SK-N-SH treated with all-trans-retinoic acid at 6 μM for 48 hours (cell line): ENCODE results near the gene ZCCHC14.
A peak's percentile ranks its signal among the peaks of the same experiment; 100 is the strongest.
"Not testable (repeated sequence)": the region's sequence is repeated elsewhere in the genome, so short reads cannot be mapped to it uniquely, and the experiment has no call there.

Experiments used
- ATAC-seq: fragments of 200-7000 bp; cut with Tn5 transposase; 3 replicates; pipeline ENCODE4 v1.9.1; 2020; ENCODE audit warnings: mild to moderate bottlenecking, moderate library complexity
- ARNTL ChIP-seq: fragments of 450-650 bp; formaldehyde crosslinking; IDR thresholded peaks from 2 replicates; pipeline ENCODE4 v1.5.0; 2020; ENCODE audit warnings: low read depth, mild to moderate bottlenecking, moderate library complexity, borderline replicate concordance
- BACH2 ChIP-seq: fragments of 250-450 bp; sonication (Bioruptor Pico); IDR thresholded peaks from 2 replicates; pipeline ENCODE4 v1.9.0; 2021; ENCODE audit warnings: mild to moderate bottlenecking, borderline replicate concordance
- CSDC2 ChIP-seq: fragments of 250-450 bp; sonication (Bioruptor Pico); IDR thresholded peaks from 2 replicates; pipeline ENCODE4 v1.5.0; 2020; ENCODE audit warnings: mild to moderate bottlenecking, moderate library complexity
- ESRRG ChIP-seq: fragments of 250-450 bp; sonication (Bioruptor Pico); IDR thresholded peaks from 2 replicates; pipeline ENCODE4 v1.6.1; 2021; ENCODE audit warnings: mild to moderate bottlenecking
- GLIS3 ChIP-seq: fragments of 250-450 bp; sonication (Bioruptor Pico); IDR thresholded peaks from 2 replicates; pipeline ENCODE4 v1.5.0; 2020; ENCODE audit warnings: mild to moderate bottlenecking, moderate library complexity
- ISL1 ChIP-seq: fragments of 250-450 bp; sonication (Bioruptor Pico); IDR thresholded peaks from 2 replicates; pipeline ENCODE4 v2.1.2; 2022; ENCODE audit warnings: mild to moderate bottlenecking, moderate library complexity
- OSR1 ChIP-seq: fragments of 250-450 bp; sonication (Bioruptor Pico); IDR thresholded peaks from 2 replicates; pipeline ENCODE4 v1.8.0; 2022; ENCODE audit warnings: moderate library complexity, mild to moderate bottlenecking, inconsistent platforms
- POU6F1 ChIP-seq: fragments of 250-450 bp; sonication (Bioruptor Pico); IDR thresholded peaks from 2 replicates; pipeline ENCODE4 v1.8.0; 2021; ENCODE audit warnings: low read depth, mild to moderate bottlenecking, moderate library complexity, borderline replicate concordance
- PPARA ChIP-seq: fragments of 250-450 bp; sonication (Bioruptor Pico); IDR thresholded peaks from 2 replicates; pipeline ENCODE4 v1.5.0; 2020; ENCODE audit warnings: mild to moderate bottlenecking, borderline replicate concordance
- RARB ChIP-seq: fragments of 250-450 bp; sonication (Bioruptor Pico); IDR thresholded peaks from 2 replicates; pipeline ENCODE4 v1.8.0; 2021; ENCODE audit warnings: mild to moderate bottlenecking, moderate library complexity
- SNAI2 ChIP-seq: fragments of 250-450 bp; sonication (Bioruptor Pico); IDR thresholded peaks from 2 replicates; pipeline ENCODE4 v1.5.0; 2020; ENCODE audit warnings: mild to moderate bottlenecking, moderate library complexity
- TOX ChIP-seq: fragments of 250-450 bp; sonication (Bioruptor Pico); IDR thresholded peaks from 2 replicates; pipeline ENCODE4 v1.8.0; 2021; ENCODE audit warnings: mild to moderate bottlenecking, moderate library complexity, borderline replicate concordance
- TSHZ2 ChIP-seq: fragments of 250-450 bp; sonication (Bioruptor Pico); IDR thresholded peaks from 2 replicates; pipeline ENCODE4 v1.5.0; 2020; ENCODE audit warnings: mild to moderate bottlenecking, moderate library complexity
- ZC3H10 ChIP-seq: fragments of 250-450 bp; sonication (Bioruptor Pico); IDR thresholded peaks from 2 replicates; pipeline ENCODE4 v1.5.1; 2021; ENCODE audit warnings: mild to moderate bottlenecking, moderate library complexity
- ZFP3 ChIP-seq: fragments of 250-450 bp; sonication (Bioruptor Pico); IDR thresholded peaks from 2 replicates; pipeline ENCODE4 v1.5.0; 2020; ENCODE audit warnings: mild to moderate bottlenecking, moderate library complexity
- ZFP30 ChIP-seq: fragments of 450-650 bp; formaldehyde crosslinking; IDR thresholded peaks from 2 replicates; pipeline ENCODE4 v1.5.0; 2022; ENCODE audit warnings: mild to moderate bottlenecking, moderate library complexity
- ZNF70 ChIP-seq: fragments of 450-650 bp; formaldehyde crosslinking; IDR thresholded peaks from 2 replicates; pipeline ENCODE4 v1.5.0; 2020; ENCODE audit warnings: mild to moderate bottlenecking, moderate library complexity
- ZNF8 ChIP-seq: fragments of 450-650 bp; formaldehyde crosslinking; IDR thresholded peaks from 2 replicates; pipeline ENCODE4 v1.5.0; 2020; ENCODE audit warnings: mild to moderate bottlenecking, moderate library complexity
- TF ChIP-seq, protein P1 (sequence below): fragments of 250-450 bp; sonication (Bioruptor Pico); IDR thresholded peaks from 2 replicates; pipeline ENCODE4 v1.8.0; 2020; ENCODE audit warnings: mild to moderate bottlenecking, moderate library complexity, borderline replicate concordance
- TF ChIP-seq, protein P2 (sequence below): fragments of 250-450 bp; sonication (Bioruptor Pico); IDR thresholded peaks from 2 replicates; pipeline ENCODE4 v1.5.1; 2020; ENCODE audit warnings: low read depth, mild to moderate bottlenecking, moderate library complexity

ZCCHC14 gene

GRCh38 chr16:87491522-87492290 lies 1.1 kb downstream of the ZCCHC14 start:
- ATAC-seq: peak; percentile 13
- TF ChIP-seq ARNTL (no peak), GLIS3 (no peak), SNAI2 (no peak), OSR1 (no peak), ZNF70 (CRISPR knock-in tag) (no peak), TOX (no peak)

DNA sequence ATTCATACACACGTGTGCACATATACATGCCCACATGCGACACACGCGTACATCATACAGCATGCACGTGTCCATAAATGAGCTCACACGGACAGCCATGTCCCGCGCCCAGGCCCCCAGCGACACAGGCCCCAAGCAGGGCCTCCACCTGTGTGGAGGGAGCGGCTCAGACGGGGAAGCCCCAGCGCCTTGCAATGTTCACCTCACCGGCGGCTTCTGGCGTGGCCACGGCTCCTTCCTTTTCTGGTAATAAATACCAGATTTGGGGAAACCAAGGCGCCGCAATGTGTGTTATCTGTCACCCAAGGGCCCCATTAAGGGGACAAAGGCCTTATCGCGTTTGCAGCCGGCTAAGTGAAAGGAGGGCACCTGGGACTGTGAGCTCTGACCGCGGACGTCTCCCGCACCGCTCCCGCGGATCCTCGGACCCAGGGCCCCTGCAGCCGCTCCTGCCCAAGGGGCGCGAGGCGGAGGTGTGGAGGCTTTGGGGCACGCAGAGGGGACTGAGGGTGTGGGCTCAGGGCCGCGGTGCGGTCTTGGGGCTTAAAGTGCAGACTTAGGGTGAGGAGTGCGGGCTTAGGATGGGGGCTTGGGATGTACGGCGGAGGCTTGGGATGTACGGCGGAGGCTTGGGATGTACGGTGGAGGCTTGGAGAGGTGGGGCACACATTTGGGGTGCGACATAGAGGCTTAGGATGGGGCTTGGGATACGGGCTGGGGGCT lies 1.9 kb downstream of the ZCCHC14 start:
- peak; percentile 13 for ATAC-seq

DNA sequence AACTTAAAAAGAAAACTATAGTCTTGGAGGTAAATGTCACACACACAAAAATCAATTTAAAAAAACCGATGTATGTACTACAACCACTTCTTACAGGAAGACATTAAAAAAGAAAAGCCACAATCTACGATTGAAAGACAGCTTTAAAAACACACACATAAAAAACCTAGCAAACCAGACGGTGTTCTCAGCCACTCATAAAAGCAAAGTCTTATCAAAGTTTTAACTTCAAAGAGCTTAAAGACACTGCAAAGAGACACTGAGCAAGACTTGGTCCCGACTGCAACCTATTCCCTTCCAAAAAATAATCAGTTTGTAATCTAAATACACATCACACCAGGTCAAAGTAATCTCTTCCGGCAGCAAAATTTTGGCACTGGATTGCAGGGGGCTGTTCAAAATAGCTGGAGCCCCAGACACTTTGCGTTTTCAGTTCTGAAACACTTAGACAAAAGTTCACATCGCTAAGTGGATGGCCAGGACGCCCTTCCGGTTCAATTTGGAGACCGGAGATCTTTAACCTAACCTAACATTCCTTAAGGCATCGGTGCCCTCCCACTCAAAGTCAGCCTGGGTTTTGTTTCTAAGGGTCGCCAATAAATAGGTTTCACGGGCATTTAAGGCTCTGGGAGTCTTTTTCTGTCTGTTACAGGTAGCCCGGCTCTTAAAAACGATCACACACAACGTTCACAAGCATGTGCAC lies 2.6 kb downstream of the ZCCHC14 start:
- ATAC-seq: no peak
- TF ChIP-seq POU6F1 (CRISPR knock-in tag) (no peak), GLIS3 (no peak), TSHZ2 (CRISPR knock-in tag) (no peak), ZFP3 (CRISPR knock-in tag) (no peak), PPARA (CRISPR knock-in tag) (no peak), ZFP30 (CRISPR knock-in tag) (no peak), ISL1 (CRISPR knock-in tag) (no peak), BACH2 (CRISPR knock-in tag) (no peak)
- TF ChIP-seq, protein P1, sequence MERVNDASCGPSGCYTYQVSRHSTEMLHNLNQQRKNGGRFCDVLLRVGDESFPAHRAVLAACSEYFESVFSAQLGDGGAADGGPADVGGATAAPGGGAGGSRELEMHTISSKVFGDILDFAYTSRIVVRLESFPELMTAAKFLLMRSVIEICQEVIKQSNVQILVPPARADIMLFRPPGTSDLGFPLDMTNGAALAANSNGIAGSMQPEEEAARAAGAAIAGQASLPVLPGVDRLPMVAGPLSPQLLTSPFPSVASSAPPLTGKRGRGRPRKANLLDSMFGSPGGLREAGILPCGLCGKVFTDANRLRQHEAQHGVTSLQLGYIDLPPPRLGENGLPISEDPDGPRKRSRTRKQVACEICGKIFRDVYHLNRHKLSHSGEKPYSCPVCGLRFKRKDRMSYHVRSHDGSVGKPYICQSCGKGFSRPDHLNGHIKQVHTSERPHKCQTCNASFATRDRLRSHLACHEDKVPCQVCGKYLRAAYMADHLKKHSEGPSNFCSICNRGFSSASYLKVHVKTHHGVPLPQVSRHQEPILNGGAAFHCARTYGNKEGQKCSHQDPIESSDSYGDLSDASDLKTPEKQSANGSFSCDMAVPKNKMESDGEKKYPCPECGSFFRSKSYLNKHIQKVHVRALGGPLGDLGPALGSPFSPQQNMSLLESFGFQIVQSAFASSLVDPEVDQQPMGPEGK (CRISPR knock-in tag): no peak

DNA sequence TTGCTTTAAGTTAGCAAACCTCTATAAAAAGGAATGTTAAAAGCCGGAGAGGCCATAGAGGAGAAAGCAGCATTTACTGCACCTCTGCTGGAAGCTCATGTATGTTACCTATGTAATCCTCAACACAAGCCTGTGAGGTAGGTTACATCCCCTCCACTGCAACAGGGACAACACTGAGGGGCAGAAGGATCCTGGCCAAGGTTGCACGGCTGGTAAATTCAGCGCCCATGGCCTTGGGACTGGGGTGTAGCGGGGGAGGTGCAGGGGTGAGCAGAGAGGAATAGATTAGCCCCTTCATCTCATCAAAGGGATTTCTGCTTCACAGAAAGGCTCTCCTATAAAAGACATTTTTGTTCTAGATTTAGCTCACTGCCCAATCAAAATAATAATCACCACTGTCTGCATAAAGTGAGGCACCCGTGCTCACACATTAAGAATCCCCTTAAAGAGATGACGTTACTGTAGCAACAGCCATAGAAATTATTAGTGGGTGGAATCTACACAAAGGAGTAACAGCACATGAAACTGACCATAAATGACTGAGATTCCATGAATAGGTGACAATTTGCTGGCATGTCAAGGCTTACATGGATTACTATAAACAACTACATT lies 3.3 kb downstream of the ZCCHC14 start:
- TF ChIP-seq ZNF8 (no peak), CSDC2 (CRISPR knock-in tag) (no peak), ESRRG (no peak), RARB (CRISPR knock-in tag) (no peak), ZFP3 (CRISPR knock-in tag) (no peak), TOX (no peak), GLIS3 (no peak), ARNTL (no peak), ISL1 (CRISPR knock-in tag) (no peak), ZC3H10 (CRISPR knock-in tag) (no peak)
- TF ChIP-seq, protein P1 (CRISPR knock-in tag): no peak
- TF ChIP-seq, protein P2, sequence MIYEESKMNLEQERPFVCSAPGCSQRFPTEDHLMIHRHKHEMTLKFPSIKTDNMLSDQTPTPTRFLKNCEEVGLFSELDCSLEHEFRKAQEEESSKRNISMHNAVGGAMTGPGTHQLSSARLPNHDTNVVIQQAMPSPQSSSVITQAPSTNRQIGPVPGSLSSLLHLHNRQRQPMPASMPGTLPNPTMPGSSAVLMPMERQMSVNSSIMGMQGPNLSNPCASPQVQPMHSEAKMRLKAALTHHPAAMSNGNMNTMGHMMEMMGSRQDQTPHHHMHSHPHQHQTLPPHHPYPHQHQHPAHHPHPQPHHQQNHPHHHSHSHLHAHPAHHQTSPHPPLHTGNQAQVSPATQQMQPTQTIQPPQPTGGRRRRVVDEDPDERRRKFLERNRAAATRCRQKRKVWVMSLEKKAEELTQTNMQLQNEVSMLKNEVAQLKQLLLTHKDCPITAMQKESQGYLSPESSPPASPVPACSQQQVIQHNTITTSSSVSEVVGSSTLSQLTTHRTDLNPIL (CRISPR knock-in tag): no peak
- ATAC-seq: no peak

GRCh38 chr16:87488960-87489359 lies 3.9 kb downstream of the ZCCHC14 start:
- not testable (repeated sequence) for ATAC-seq
